GM12878 (cell line): ENCODE measurements around the gene WNT9A. TPM values are rescaled to one million over a fixed set of nuclear protein-coding genes. Genes with fewer than 3 reads are reported as not detected.

Source experiments
- ATAC-seq: fragments of 200-7000 bp; cut with Tn5 transposase; 3 replicates; pipeline ENCODE4 v1.9.1; 2020; ENCODE audit warnings: mild to moderate bottlenecking, moderate library complexity
- BruUV-seq: library from RNA; stranded (reverse); fragments of 400-500 nt; replicated peaks from 2 replicates; lab custom pipeline; 2021; lab: Mats Ljungman, UMichigan
- CTCF ChIA-PET: fragments of 300-600 bp; sonication (Branson Sonifier 250); formaldehyde crosslinking; extraction: SDS; loops from one replicate; lab custom pipeline; 2021; ENCODE audit warnings: inconsistent platforms; lab: Yijun Ruan, JAX
- POLR2A ChIA-PET: fragments of 350-600 bp; formaldehyde crosslinking; extraction: SDS; loops from one replicate; lab custom pipeline; 2021; ENCODE audit warnings: inconsistent platforms; lab: Charles Lee
- RAD21 ChIA-PET: fragments of 300-600 bp; sonication (Branson Sonifier 250); formaldehyde crosslinking; loops from one replicate; lab custom pipeline; 2023; ENCODE audit warnings: antibody characterized with exemption; ENCODE audit not compliant: unreplicated experiment; lab: Charles Lee
- SMC1A ChIA-PET: fragments of 300-600 bp; sonication (Branson Sonifier 250); formaldehyde crosslinking; loops from one replicate; lab custom pipeline; 2023; ENCODE audit not compliant: unreplicated experiment, uncharacterized antibody; lab: Charles Lee
- DNase-seq: peaks from one replicate; pipeline ENCODE4 v3.0.0-alpha.2; 2011; ENCODE audit warnings: low read depth, low spot score
- FAIRE-seq: peaks from 3 replicates; lab custom pipeline; 2011; peaks lifted over from hg19 to GRCh38; lab: Jason Lieb, UNC
- H2AFZ ChIP-seq: 2 replicates; pipeline ENCODE4 v1.6.0; 2011; ENCODE audit warnings: low read depth, low read length, control low read depth; ENCODE audit not compliant: control insufficient read depth
- H3K27ac ChIP-seq: 2 replicates; pipeline ENCODE4 v1.5.1; 2011; ENCODE audit warnings: control low read depth; ENCODE audit not compliant: control insufficient read depth, insufficient read depth
- H3K27me3 ChIP-seq, 2 experiments: replicated peaks in 1 of 2; 2 replicates each; pipeline versions ENCODE4 v1.6.0 to v1.6.1; 2011; ENCODE audit warnings: low read length in 1 of 2; ENCODE audit not compliant: control insufficient read depth in 2 of 2, insufficient read depth in 2 of 2
- H3K36me3 ChIP-seq, 2 experiments: 2 replicates each; pipeline ENCODE4 v1.5.1; 2011; ENCODE audit warnings: low read length in 1 of 2; ENCODE audit not compliant: control insufficient read depth in 2 of 2, insufficient read depth in 2 of 2
- H3K4me1 ChIP-seq: 2 replicates; pipeline ENCODE4 v1.6.1; 2011; ENCODE audit warnings: mild to moderate bottlenecking, low read length, moderate library complexity, mixed read lengths; ENCODE audit not compliant: control insufficient read depth, insufficient read depth
- H3K4me2 ChIP-seq: 2 replicates; pipeline ENCODE4 v1.6.0; 2011; ENCODE audit warnings: control low read depth; ENCODE audit not compliant: control insufficient read depth, insufficient read depth
- H3K4me3 ChIP-seq: fragments of 200-600 bp; sonication (generic); 2 replicates; pipeline ENCODE4 v1.5.1; 2016
- H3K79me2 ChIP-seq: 2 replicates; pipeline ENCODE4 v1.6.0; 2011; ENCODE audit warnings: low read length; ENCODE audit not compliant: control insufficient read depth, insufficient read depth
- H3K9ac ChIP-seq: 2 replicates; pipeline ENCODE4 v1.8.0; 2011; ENCODE audit warnings: low read length, control low read depth, mixed read lengths; ENCODE audit not compliant: control insufficient read depth, insufficient read depth
- H3K9me3 ChIP-seq: replicated peaks from 3 replicates; pipeline ENCODE4 v1.5.1; 2011; ENCODE audit warnings: mild to moderate bottlenecking, low read length; ENCODE audit not compliant: control insufficient read depth, insufficient read depth
- H4K20me1 ChIP-seq: 2 replicates; pipeline ENCODE4 v1.6.0; 2011; ENCODE audit not compliant: control insufficient read depth, insufficient read depth
- CHD1 ChIP-seq: IDR thresholded peaks from 2 replicates; pipeline ENCODE4 v1.6.1; 2012; ENCODE audit warnings: low read depth, low read length, improper control_type of control experiment
- ELK1 ChIP-seq: IDR thresholded peaks from 2 replicates; pipeline ENCODE4 v1.6.1; 2012; ENCODE audit warnings: low read depth, low read length, improper control_type of control experiment
- RELB ChIP-seq: fragments of 450-650 bp; IDR thresholded peaks from 2 replicates; pipeline ENCODE4 v1.6.1; 2017; ENCODE audit warnings: low read depth, mild to moderate bottlenecking, moderate library complexity
- SP1 ChIP-seq: IDR thresholded peaks from one replicate; pipeline ENCODE4 v1.6.1; 2011; ENCODE audit warnings: low read depth, low read length
- SREBF2 ChIP-seq: IDR thresholded peaks from 2 replicates; pipeline ENCODE4 v1.6.1; 2012; ENCODE audit warnings: mild to moderate bottlenecking, low read length
- ZBED1 ChIP-seq: IDR thresholded peaks from 2 replicates; pipeline ENCODE4 v1.6.1; 2016; ENCODE audit warnings: borderline replicate concordance
- ZNF207 ChIP-seq: fragments of 450-650 bp; IDR thresholded peaks from 2 replicates; pipeline ENCODE4 v1.6.1; 2014; ENCODE audit warnings: antibody characterized with exemption, mild to moderate bottlenecking, borderline replicate concordance
- ZNF687 ChIP-seq: fragments of 450-650 bp; IDR thresholded peaks from 2 replicates; pipeline ENCODE4 v1.6.1; 2017; ENCODE audit warnings: mild to moderate bottlenecking, moderate library complexity
- WGBS: methylation state at CpG from one replicate; pipeline ENCODE4 v1.1.6; 2016; ENCODE audit warnings: low lambda C conversion rate; ENCODE audit not compliant: insufficient replicate concordance, insufficient coverage; ENCODE audit errors: missing lambda C conversion rate; 5-methylcytosine and 5-hydroxymethylcytosine counted together
- in situ Hi-C: fragments of 300-500 bp; cut with MboI; formaldehyde crosslinking; loops from 9 replicates; pipeline ENCODE4 v1.14.3; 2018; ENCODE audit warnings: mixed read lengths
- intact Hi-C: fragments of 100-400 bp; cut with micrococcal nuclease; formaldehyde crosslinking; loops from one replicate; pipeline ENCODE4 v1.14.2; 2022; ENCODE audit not compliant: unreplicated experiment
- polyA plus RNA-seq, 11 experiments: library from polyadenylated mRNA; depleted of rRNA in 4 of 11; unstranded in 6 of 11; stranded (reverse) in 5 of 11; fragments of >200 nt; fragmentation: Nextera tagmentation in 4 of 11; fragmentation: Illumina TruSeq in 1 of 11; extraction: Ambion mirVana in 4 of 11; extraction: Trizol in 1 of 11; gene quantifications; 1 replicate in 1 of 11; 2 replicates in 10 of 11; pipeline versions ENCODE4 v1.2.1 to v1.2.3, GENCODE V29; 2011 to 2016; ENCODE audit warnings: inconsistent platforms in 2 of 11, missing spikeins in 2 of 11, low read depth in 1 of 11
- total RNA-seq, 4 experiments: library from RNA; depleted of rRNA in 3 of 4; stranded (reverse); fragments of >200 nt in 3 of 4; fragmentation: Illumina TruSeq in 1 of 4; extraction: Trizol in 1 of 4; gene quantifications; 2 replicates each; pipeline versions ENCODE4 v1.2.1 to v1.2.3, GENCODE V29; 2013 to 2021

The WNT9A gene
- total and polyA plus RNA-seq, 10 of the 15 experiments (the other 5 are each of a cell fraction or from before 2014, with no cell fraction given), result not detected

- no peak for TF ChIP-seq ZNF687
- TF ChIP-seq ZNF207, result no peak
Observed at GRCh38 chr1:227926216-227926791, 21.4 kb downstream of the WNT9A start (continued).

- WGBS, result 37% methylated on average over 11 of the region's 14 CpGs
- H3K9me3 ChIP-seq, result no peaks in the 10 kb centered on the region
- no peaks in the 10 kb centered on the region for H3K36me3 ChIP-seq
- H4K20me1 ChIP-seq, result no peaks in the 10 kb centered on the region
- no TSS peak for BruUV-seq
- H3K79me2 ChIP-seq, result no peaks in the 10 kb centered on the region
- POLR2A ChIA-PET, result no interaction called here
- no peak overlapping the region for H3K9ac ChIP-seq
- DNase-seq (no peak), ATAC-seq (no peak), FAIRE-seq (no peak)
- H3K4me2 ChIP-seq, result no peak overlapping the region
- CTCF ChIA-PET, result no interaction called here
- no peak overlapping the region for H2AFZ ChIP-seq
- in situ Hi-C loops, result no loop called here
- intact Hi-C loops, result no loop called here
- no peaks in the 10 kb centered on the region for H3K27me3 ChIP-seq
- RAD21 ChIA-PET, result no interaction called here
- SMC1A ChIA-PET, result no interaction called here
- no peak overlapping the region for H3K4me3 ChIP-seq
- no peaks in the 10 kb centered on the region for H3K4me1 ChIP-seq
- no peak overlapping the region for H3K27ac ChIP-seq
- no peak for TF ChIP-seq ZNF687
- TF ChIP-seq ELK1, result no peak
- no peak for TF ChIP-seq RELB
- TF ChIP-seq SP1, result no peak
- no peak for TF ChIP-seq SREBF2
- no peak for TF ChIP-seq CHD1
- no peak for TF ChIP-seq ZBED1
Observed at GRCh38 chr1:227925582-227926198, 22.0 kb downstream of the WNT9A start.
